Breast epithelium (tissue), 4 donors: ENCODE measurements around the gene GLI3. TPM values are rescaled to one million over a fixed set of nuclear protein-coding genes. Genes with fewer than 3 reads are reported as not detected.

ENCODE experiments used
- DNase-seq, 2 donors: peaks; one replicate each; pipeline ENCODE4 v3.0.0-alpha.2; 2019; ENCODE audit warnings: low spot score in 2 of 2
- H3K27ac ChIP-seq, 2 donors: fragments of 200-600 bp; sonication (generic) in 1 of 2; one replicate each; pipeline ENCODE4 v1.5.1; 2016 to 2019; ENCODE audit warnings: mild to moderate bottlenecking in 1 of 2
- H3K27me3 ChIP-seq, 2 donors: fragments of 200-600 bp; sonication (generic) in 1 of 2; one replicate each; pipeline versions ENCODE4 v1.5.1 to v1.6.0; 2017 to 2019; ENCODE audit warnings: control low read depth in 1 of 2, mild to moderate bottlenecking in 1 of 2
- H3K36me3 ChIP-seq: fragments of 200-600 bp; one replicate; pipeline ENCODE4 v1.5.1; 2019
- H3K4me1 ChIP-seq, 2 donors: fragments of 200-600 bp; sonication (generic); one replicate each; pipeline ENCODE4 v1.5.1; 2016 to 2019; ENCODE audit warnings: control low read depth in 1 of 2
- H3K4me3 ChIP-seq, 3 donors: fragments of 200-600 bp; sonication (generic); 1 replicate in 2 of 3; 2 replicates in 1 of 3; pipeline ENCODE4 v1.5.1; 2016 to 2019; ENCODE audit warnings: mild to moderate bottlenecking in 3 of 3, moderate library complexity in 2 of 3
- H3K9me3 ChIP-seq, 2 donors: fragments of 200-600 bp; sonication (generic) in 1 of 2; one replicate each; pipeline ENCODE4 v1.5.1; 2016 to 2019; ENCODE audit warnings: control low read depth in 1 of 2
- CTCF ChIP-seq, 3 donors: fragments of 450-650 bp; IDR thresholded peaks; one replicate each; pipeline ENCODE4 v1.5.1; 2016 to 2017; ENCODE audit warnings: antibody characterized with exemption in 3 of 3, mild to moderate bottlenecking in 3 of 3, moderate library complexity in 3 of 3
- POLR2A ChIP-seq: fragments of 450-650 bp; IDR thresholded peaks from one replicate; pipeline ENCODE4 v1.6.1; 2016; ENCODE audit warnings: antibody characterized with exemption, mild to moderate bottlenecking, moderate library complexity
- POLR2AphosphoS5 ChIP-seq, 3 donors: sonication (generic); formaldehyde crosslinking; IDR thresholded peaks; one replicate each; pipeline ENCODE4 v1.6.1; 2017; ENCODE audit warnings: antibody characterized with exemption in 3 of 3
- intact Hi-C: fragments of 100-400 bp; cut with DNase I; formaldehyde crosslinking; loops from one replicate; pipeline ENCODE4 v1.15.1; 2023; ENCODE audit warnings: low total_unique reads
- total RNA-seq, 3 donors: library from RNA; depleted of rRNA; stranded (reverse); fragments of >200 nt; gene quantifications; one replicate each; pipeline ENCODE4 v1.1.0, GENCODE V29; 2016

GLI3 gene
- total RNA-seq, 3 donors from 2014 or later: 10.2 to 29.9 (median 22.6) TPM

- no peak for TF ChIP-seq POLR2A
- TF ChIP-seq CTCF (IDR thresholded peaks at IDR 0.05): no peak
- no peak for TF ChIP-seq POLR2AphosphoS5 (IDR thresholded peaks at IDR 0.05)
- Histone ChIP-seq H3K27ac (no peak overlapping the region), H3K27me3 (no peaks in the 10 kb centered on the region), H3K4me3 (no peak overlapping the region), H3K36me3 (no peaks in the 10 kb centered on the region), H3K4me1 (peaks cover 0 to 4% of the 10 kb centered on the region in 2 donors), H3K9me3 (no peaks in the 10 kb centered on the region)
- DNase-seq: no peak
- intact Hi-C loops: loop anchor here (5.0 kb wide), 1 partner anchor 424 kb away; no protein-coding TSS in a partner anchor
These were observed 263.7 kb downstream of the GLI3 start for GRCh38 chr7:41973202-41973730.

- no peaks in the 10 kb centered on the region for H3K36me3 ChIP-seq
- no peak overlapping the region for H3K4me3 ChIP-seq
- no peak overlapping the region for H3K27ac ChIP-seq
- intact Hi-C loops: loop anchor here (5.0 kb wide), 1 partner anchor 425 kb away; no protein-coding TSS in a partner anchor
- peaks cover 0 to 4% of the 10 kb centered on the region in 2 donors for H3K4me1 ChIP-seq
- no peak for DNase-seq
- TF ChIP-seq POLR2A (no peak), POLR2AphosphoS5 (IDR thresholded peaks at IDR 0.05) (no peak), CTCF (IDR thresholded peaks at IDR 0.05) (no peak)
- H3K9me3 ChIP-seq: no peaks in the 10 kb centered on the region
- H3K27me3 ChIP-seq: no peaks in the 10 kb centered on the region
These were observed 264.2 kb downstream of the GLI3 start for GRCh38 chr7:41972776-41973175.

DNA sequence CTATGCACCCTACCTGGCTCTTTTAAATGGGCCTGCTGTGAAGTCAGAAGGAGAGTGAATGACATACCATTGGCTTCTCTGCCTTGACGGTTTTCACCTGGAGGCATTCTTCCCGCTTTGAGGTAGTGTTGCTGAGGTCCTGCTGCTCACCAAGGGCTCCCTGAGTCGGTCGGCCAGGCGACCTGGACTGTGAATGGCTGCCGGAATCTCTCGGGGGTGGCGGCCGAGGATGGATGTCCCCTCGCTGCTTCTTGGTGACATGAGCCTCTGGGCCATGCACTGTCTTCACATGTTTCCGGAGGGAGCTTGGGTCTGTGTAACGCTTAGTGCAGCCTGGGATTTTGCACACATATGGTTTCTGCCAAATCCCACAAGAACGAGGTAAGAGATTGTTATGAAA is 264.7 kb downstream of the GLI3 start:
- H3K4me3 ChIP-seq: no peak overlapping the region
- H3K9me3 ChIP-seq: no peaks in the 10 kb centered on the region
- no peak for DNase-seq
- H3K4me1 ChIP-seq: peaks cover 0 to 4% of the 10 kb centered on the region in 2 donors
- TF ChIP-seq CTCF (IDR thresholded peaks at IDR 0.05) (no peak), POLR2AphosphoS5 (IDR thresholded peaks at IDR 0.05) (no peak), POLR2A (no peak)
- no peaks in the 10 kb centered on the region for H3K36me3 ChIP-seq
- intact Hi-C loops: loop anchor here (5.0 kb wide), 1 partner anchor 425 kb away; no protein-coding TSS in a partner anchor
- H3K27me3 ChIP-seq: no peaks in the 10 kb centered on the region
- H3K27ac ChIP-seq: no peak overlapping the region

GRCh38 chr7:41971640-41972187 is 265.3 kb downstream of the GLI3 start:
- no peak for TF ChIP-seq POLR2AphosphoS5 (IDR thresholded peaks at IDR 0.05)
- Histone ChIP-seq H3K36me3 (peaks cover under 1% of the 10 kb centered on the region), H3K27ac (no peak overlapping the region), H3K27me3 (no peaks in the 10 kb centered on the region), H3K4me1 (peaks cover 0 to 4% of the 10 kb centered on the region in 2 donors), H3K4me3 (no peak overlapping the region), H3K9me3 (no peaks in the 10 kb centered on the region)
- no peak for DNase-seq
- intact Hi-C loops: loop anchor here (5.0 kb wide), 1 partner anchor 426 kb away; no protein-coding TSS in a partner anchor

DNA sequence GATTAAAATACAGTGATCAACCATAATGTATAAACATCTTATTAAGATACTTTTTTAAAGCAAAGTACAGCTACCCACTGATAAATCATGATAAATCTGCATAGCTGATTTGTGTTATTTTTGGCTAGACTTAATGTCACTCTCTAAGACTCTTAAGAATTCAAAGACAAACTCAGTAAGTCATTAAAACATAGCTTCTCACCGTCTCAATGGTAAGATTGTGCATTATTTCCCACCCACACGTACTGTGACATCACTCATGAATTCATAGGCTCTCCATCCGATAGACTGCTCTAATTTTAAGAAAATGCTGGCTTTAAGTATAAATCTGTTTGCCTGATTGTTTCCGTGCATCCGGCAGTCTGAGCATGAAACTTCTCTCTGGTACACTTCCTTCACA is 266.1 kb downstream of the GLI3 start:
- DNase-seq: no peak
- intact Hi-C loops: loop anchor here (5.0 kb wide), 1 partner anchor 426 kb away; no protein-coding TSS in a partner anchor
- Histone ChIP-seq H3K27ac (no peak overlapping the region), H3K4me1 (peaks cover 0 to 2% of the 10 kb centered on the region in 2 donors), H3K36me3 (peaks cover 8% of the 10 kb centered on the region), H3K9me3 (peaks cover 0 to 3% of the 10 kb centered on the region in 2 donors), H3K4me3 (no peak overlapping the region), H3K27me3 (no peaks in the 10 kb centered on the region)
- no peak for TF ChIP-seq POLR2A
- no peak for TF ChIP-seq POLR2AphosphoS5 (IDR thresholded peaks at IDR 0.05)
- no peak for TF ChIP-seq CTCF (IDR thresholded peaks at IDR 0.05)
